Cardiac muscle cell (in vitro differentiated cells and primary cell): ENCODE data around the gene CD3G. TPM values are rescaled to one million over a fixed set of nuclear protein-coding genes. Genes with fewer than 3 reads are reported as not detected.

ENCODE experiments used
- DNase-seq, 2 donors: peaks; one replicate each; pipeline versions ENCODE4 v3.0.0 to v3.0.0-alpha.2; 2010 to 2017; ENCODE audit warnings: low read depth in 1 of 2, low spot score in 1 of 2
- H3K27ac ChIP-seq: fragments of 200-600 bp; sonication (generic); 2 replicates; pipeline ENCODE4 v1.5.1; 2016
- H3K27me3 ChIP-seq: fragments of 200-600 bp; sonication (generic); 2 replicates; pipeline ENCODE4 v1.6.0; 2016; ENCODE audit warnings: control low read depth
- H3K36me3 ChIP-seq: fragments of 200-600 bp; sonication (generic); 2 replicates; pipeline ENCODE4 v1.5.1; 2016; ENCODE audit warnings: control low read depth
- H3K4me1 ChIP-seq: fragments of 200-600 bp; sonication (generic); 2 replicates; pipeline ENCODE4 v1.8.1; 2017; ENCODE audit warnings: low read depth, mild to moderate bottlenecking, mixed run types
- H3K4me3 ChIP-seq: fragments of 200-600 bp; sonication (generic); 2 replicates; pipeline ENCODE4 v1.5.1; 2016; ENCODE audit warnings: mild to moderate bottlenecking
- H3K9me3 ChIP-seq: fragments of 200-600 bp; sonication (generic); 2 replicates; pipeline ENCODE4 v1.5.1; 2017; ENCODE audit warnings: low read depth, mild to moderate bottlenecking, control low read depth
- CTCF ChIP-seq: IDR thresholded peaks from 2 replicates; pipeline ENCODE4 v1.5.1; 2012; ENCODE audit warnings: low read depth, mild to moderate bottlenecking, low read length
- polyA plus RNA-seq: library from polyadenylated mRNA; unstranded; fragments of >200 nt; fragmentation: Nextera tagmentation; extraction: Ambion mirVana; gene quantifications from 2 replicates; pipeline ENCODE4 v1.2.1, GENCODE V29; 2016
- total RNA-seq: library from RNA; depleted of rRNA; stranded (reverse); fragments of >200 nt; gene quantifications from 2 replicates; pipeline ENCODE4 v1.2.3, GENCODE V29; 2016

The CD3G gene
- total and polyA plus RNA-seq, 2 experiments from 2014 or later: not detected

- no peak overlapping the region for H3K4me3 ChIP-seq
- no peaks in the 10 kb centered on the region for H3K27me3 ChIP-seq
- no peaks in the 10 kb centered on the region for H3K9me3 ChIP-seq
- no peaks in the 10 kb centered on the region for H3K4me1 ChIP-seq
- TF ChIP-seq CTCF: no peak
- DNase-seq: no peak
- no peak overlapping the region for H3K27ac ChIP-seq
- H3K36me3 ChIP-seq: peaks cover 45% of the 10 kb centered on the region
Measured at GRCh38 chr11:118379497-118379896, 35.4 kb downstream of the CD3G start.

GRCh38 chr11:118380571-118380970 lies 36.4 kb downstream of the CD3G start:
- H3K4me3 ChIP-seq: no peak overlapping the region
- no peaks in the 10 kb centered on the region for H3K4me1 ChIP-seq
- peak in 1 of 2 donors; percentile 21 for DNase-seq
- no peaks in the 10 kb centered on the region for H3K9me3 ChIP-seq
- H3K27me3 ChIP-seq: no peaks in the 10 kb centered on the region
- no peak for TF ChIP-seq CTCF
- H3K27ac ChIP-seq: no peak overlapping the region
- peaks cover 48% of the 10 kb centered on the region for H3K36me3 ChIP-seq

DNA sequence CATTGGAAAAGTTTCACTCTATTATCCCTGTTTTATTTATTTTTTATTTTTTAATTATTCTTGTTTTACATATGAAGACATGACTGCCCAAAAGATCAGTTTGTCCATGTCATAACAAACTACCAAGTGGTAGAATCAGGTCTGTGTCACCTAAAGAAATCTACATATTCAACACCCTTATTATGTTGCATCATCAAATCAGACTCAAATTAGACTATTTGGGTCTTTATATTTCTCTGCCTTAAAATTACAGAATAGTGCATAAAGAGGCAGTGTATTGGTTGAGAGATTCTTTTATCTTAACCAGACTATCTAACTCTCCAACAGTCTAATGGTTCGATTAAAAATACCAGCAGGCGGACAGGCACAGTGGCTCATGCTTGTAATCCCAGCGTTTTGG lies 38.8 kb downstream of the CD3G start:
- Histone ChIP-seq H3K9me3 (no peaks in the 10 kb centered on the region), H3K36me3 (peaks cover 48% of the 10 kb centered on the region), H3K27ac (no peak overlapping the region), H3K4me3 (no peak overlapping the region), H3K27me3 (no peaks in the 10 kb centered on the region), H3K4me1 (no peaks in the 10 kb centered on the region)
- TF ChIP-seq CTCF: no peak
- no peak for DNase-seq

- no peak for TF ChIP-seq CTCF
Measured at GRCh38 chr11:118383657-118384056, 39.5 kb downstream of the CD3G start.

GRCh38 chr11:118396097-118396501 lies 52.0 kb downstream of the CD3G start:
- TF ChIP-seq CTCF: no peak
- Histone ChIP-seq H3K9me3 (no peaks in the 10 kb centered on the region), H3K27ac (no peak overlapping the region), H3K4me1 (no peaks in the 10 kb centered on the region), H3K4me3 (no peak overlapping the region), H3K36me3 (peaks cover 36% of the 10 kb centered on the region), H3K27me3 (no peaks in the 10 kb centered on the region)
- no peak for DNase-seq

More at GRCh38 chr11:118383657-118384056, 39.5 kb downstream of the CD3G start:
- Histone ChIP-seq H3K36me3 (peaks cover 50% of the 10 kb centered on the region), H3K27ac (no peak overlapping the region), H3K4me1 (no peaks in the 10 kb centered on the region), H3K9me3 (no peaks in the 10 kb centered on the region), H3K27me3 (no peaks in the 10 kb centered on the region), H3K4me3 (no peak overlapping the region)
- no peak for DNase-seq

- no peaks in the 10 kb centered on the region for H3K27me3 ChIP-seq
- no peak overlapping the region for H3K4me3 ChIP-seq
- DNase-seq: no peak
- H3K9me3 ChIP-seq: no peaks in the 10 kb centered on the region
- H3K36me3 ChIP-seq: peaks cover 31% of the 10 kb centered on the region
- no peak overlapping the region for H3K27ac ChIP-seq
- TF ChIP-seq CTCF: no peak
- H3K4me1 ChIP-seq: no peaks in the 10 kb centered on the region
Measured at GRCh38 chr11:118397448-118397847, 53.3 kb downstream of the CD3G start.
